ENCODE results near the gene THEM5.

THEM5 gene

DNA sequence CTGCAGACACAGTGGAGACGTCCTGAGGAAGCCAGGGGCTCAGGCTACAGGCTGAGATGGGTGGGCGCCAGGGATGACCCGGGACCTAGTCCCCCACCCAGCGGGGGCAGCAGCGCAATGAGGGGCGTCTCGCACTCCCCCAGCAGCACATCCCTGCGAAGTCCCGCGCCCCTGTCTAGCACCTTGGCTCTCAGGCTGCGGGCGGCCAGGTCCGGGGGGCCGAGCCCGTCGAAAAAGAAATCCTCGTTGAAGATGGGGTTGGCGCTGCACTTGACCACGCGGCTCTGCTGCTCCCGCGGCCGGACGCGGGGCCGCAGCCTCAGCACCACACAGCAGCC is 15.7 kb downstream of the THEM5 start:
- CTCF ChIA-PET, result no interaction called here
- TF ChIP-seq ARNT (IDR thresholded peaks at IDR 0.05) (no peak), NFRKB (IDR thresholded peaks at IDR 0.05) (no peak), HDGF (IDR thresholded peaks at IDR 0.05; ENCODE audit: borderline replicate concordance) (no peak), FOXA1 (IDR thresholded peaks at IDR 0.05) (no peak), FOXM1 (IDR thresholded peaks at IDR 0.05; ENCODE audit: borderline replicate concordance) (no peak), CTBP1 (IDR thresholded peaks at IDR 0.05; ENCODE audit: borderline replicate concordance) (no peak), FOXK2 (IDR thresholded peaks at IDR 0.05) (no peak), L3MBTL2 (conservative IDR thresholded peaks at IDR 0.05) (no peak), SUZ12 (IDR thresholded peaks at IDR 0.05) (no peak), TARDBP (IDR thresholded peaks at IDR 0.05) (no peak), BHLHE40 (IDR thresholded peaks at IDR 0.05; ENCODE audit: borderline replicate concordance) (no peak)
- TF ChIP-seq, protein P1, sequence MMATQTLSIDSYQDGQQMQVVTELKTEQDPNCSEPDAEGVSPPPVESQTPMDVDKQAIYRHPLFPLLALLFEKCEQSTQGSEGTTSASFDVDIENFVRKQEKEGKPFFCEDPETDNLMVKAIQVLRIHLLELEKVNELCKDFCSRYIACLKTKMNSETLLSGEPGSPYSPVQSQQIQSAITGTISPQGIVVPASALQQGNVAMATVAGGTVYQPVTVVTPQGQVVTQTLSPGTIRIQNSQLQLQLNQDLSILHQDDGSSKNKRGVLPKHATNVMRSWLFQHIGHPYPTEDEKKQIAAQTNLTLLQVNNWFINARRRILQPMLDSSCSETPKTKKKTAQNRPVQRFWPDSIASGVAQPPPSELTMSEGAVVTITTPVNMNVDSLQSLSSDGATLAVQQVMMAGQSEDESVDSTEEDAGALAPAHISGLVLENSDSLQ (IDR thresholded peaks at IDR 0.05), result no peak
- DNase-seq (ENCODE audit: extremely low spot score), result no peak
- POLR2A ChIA-PET, result no interaction called here

DNA sequence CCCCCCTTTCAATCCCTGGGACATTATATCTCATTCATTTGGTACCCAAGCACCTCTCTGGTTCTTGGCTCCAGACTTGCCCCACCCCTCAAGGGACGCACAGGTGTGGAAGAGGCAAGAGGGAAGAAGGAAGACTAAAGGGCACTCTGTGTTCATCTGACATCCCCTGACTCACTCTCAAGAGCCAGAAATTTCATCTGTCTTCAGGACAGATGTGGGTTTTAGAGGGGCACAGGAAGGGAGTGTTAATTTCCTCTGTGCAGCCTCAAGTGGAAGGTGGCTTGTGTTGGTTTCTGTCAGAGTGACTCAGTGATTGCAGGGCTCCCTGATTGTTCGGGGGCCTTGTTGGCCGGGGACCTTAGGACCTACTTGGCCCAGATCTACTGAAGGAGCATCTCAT is 16.3 kb downstream of the THEM5 start:
- TF ChIP-seq BHLHE40 (IDR thresholded peaks at IDR 0.05; ENCODE audit: borderline replicate concordance), result no peak
- TF ChIP-seq HDGF (IDR thresholded peaks at IDR 0.05; ENCODE audit: borderline replicate concordance), result no peak
- no peak for TF ChIP-seq NFRKB (IDR thresholded peaks at IDR 0.05)
- no peak for TF ChIP-seq LEF1 (IDR thresholded peaks at IDR 0.05; ENCODE audit: borderline replicate concordance)
- TF ChIP-seq FOXK2 (IDR thresholded peaks at IDR 0.05), result no peak
- no peak for TF ChIP-seq ELF4 (IDR thresholded peaks at IDR 0.05)
- no peak for TF ChIP-seq TARDBP (IDR thresholded peaks at IDR 0.05)
- TF ChIP-seq L3MBTL2 (conservative IDR thresholded peaks at IDR 0.05), result no peak
- no peak for TF ChIP-seq CTBP1 (IDR thresholded peaks at IDR 0.05; ENCODE audit: borderline replicate concordance)
- no peak for TF ChIP-seq SP1 (IDR thresholded peaks at IDR 0.05)
- TF ChIP-seq SUZ12 (IDR thresholded peaks at IDR 0.05), result no peak
- no peak for TF ChIP-seq FOXA1 (IDR thresholded peaks at IDR 0.05)
- no peak for TF ChIP-seq ZNF384 (IDR thresholded peaks at IDR 0.05)
- TF ChIP-seq, protein P1 (IDR thresholded peaks at IDR 0.05), result no peak
- no peak for TF ChIP-seq FOXM1 (IDR thresholded peaks at IDR 0.05; ENCODE audit: borderline replicate concordance)
- TF ChIP-seq ARNT (IDR thresholded peaks at IDR 0.05), result no peak
- DNase-seq (ENCODE audit: extremely low spot score), result no peak
- CTCF ChIA-PET, result interaction anchor here (0.5 to 1.4 kb wide), 15 partner anchors 9 to 540 kb away, joined by 3 to 9 read pairs (median 4); no protein-coding TSS in a partner anchor
- POLR2A ChIA-PET, result interaction anchor here (1.7 kb wide), 1 partner anchor 74 kb away, joined by 16 read pairs; the partner anchor contains the start of gene MRPL9

DNA sequence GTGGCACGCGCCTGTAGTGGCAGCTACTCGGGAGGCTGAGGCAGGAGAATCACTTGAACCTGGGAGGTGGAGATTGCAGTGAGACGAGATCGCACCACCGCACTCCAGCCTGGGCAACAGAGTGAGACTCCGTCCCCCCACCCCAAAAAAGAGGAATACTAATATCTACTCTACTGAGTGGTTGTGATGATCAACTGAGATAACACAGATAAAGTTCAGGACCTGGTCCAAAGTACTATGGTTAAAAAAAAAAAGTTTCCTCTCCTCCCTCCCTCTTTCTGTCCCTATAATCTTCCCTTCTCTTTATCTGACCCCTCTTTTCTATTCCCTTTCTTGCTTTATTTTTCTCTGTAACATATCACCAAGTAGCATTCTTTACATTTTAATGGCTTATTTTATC is 17.9 kb downstream of the THEM5 start:
- TF ChIP-seq ZNF384 (IDR thresholded peaks at IDR 0.05), result no peak
- TF ChIP-seq ELF4 (IDR thresholded peaks at IDR 0.05), result no peak
- no peak for TF ChIP-seq SP1 (IDR thresholded peaks at IDR 0.05)
- no peak for TF ChIP-seq LEF1 (IDR thresholded peaks at IDR 0.05; ENCODE audit: borderline replicate concordance)
- no peak for TF ChIP-seq HDGF (IDR thresholded peaks at IDR 0.05; ENCODE audit: borderline replicate concordance)
- TF ChIP-seq NFRKB (IDR thresholded peaks at IDR 0.05), result no peak
- no peak for TF ChIP-seq CTBP1 (IDR thresholded peaks at IDR 0.05; ENCODE audit: borderline replicate concordance)
- TF ChIP-seq TARDBP (IDR thresholded peaks at IDR 0.05), result no peak
- no peak for TF ChIP-seq ARNT (IDR thresholded peaks at IDR 0.05)
- TF ChIP-seq FOXA1 (IDR thresholded peaks at IDR 0.05), result no peak
- TF ChIP-seq FOXM1 (IDR thresholded peaks at IDR 0.05; ENCODE audit: borderline replicate concordance), result no peak
- TF ChIP-seq BHLHE40 (IDR thresholded peaks at IDR 0.05; ENCODE audit: borderline replicate concordance), result no peak
- TF ChIP-seq, protein P1 (IDR thresholded peaks at IDR 0.05), result no peak
- TF ChIP-seq FOXK2 (IDR thresholded peaks at IDR 0.05), result no peak
- TF ChIP-seq L3MBTL2 (conservative IDR thresholded peaks at IDR 0.05), result no peak
- no peak for TF ChIP-seq SUZ12 (IDR thresholded peaks at IDR 0.05)
- DNase-seq (ENCODE audit: extremely low spot score), result no peak
- POLR2A ChIA-PET, result interaction anchor here (1.7 kb wide), 1 partner anchor 72 kb away, joined by 16 read pairs; the partner anchor contains the start of gene MRPL9
- CTCF ChIA-PET, result interaction anchor here (0.6 to 1.4 kb wide), 6 partner anchors 32 to 300 kb away, joined by 3 to 8 read pairs (median 6); no protein-coding TSS in a partner anchor

DNA sequence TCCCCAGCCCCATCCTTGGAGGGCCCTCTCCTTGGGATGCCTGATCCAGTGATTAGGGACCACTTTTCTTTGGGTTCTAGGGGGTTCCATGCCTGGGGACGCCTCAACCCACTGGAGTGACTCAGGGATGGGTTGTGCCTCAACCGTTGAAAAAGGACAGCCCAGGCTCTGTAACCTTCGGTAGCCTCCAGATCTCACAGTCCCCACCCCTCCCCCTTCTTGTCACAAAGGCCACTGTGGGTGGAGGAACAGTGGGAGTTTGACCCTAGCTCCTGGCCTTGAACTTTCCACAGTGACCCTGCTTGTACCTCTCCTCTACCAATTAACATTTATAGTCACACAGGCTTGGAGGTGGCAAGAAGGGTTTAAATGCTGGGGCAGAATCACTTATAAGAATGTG is 19.3 kb downstream of the THEM5 start:
- ChIA-PET POLR2A (no interaction called here), CTCF (interaction anchor here (0.7 kb wide), 1 partner anchor 141 kb away, joined by 3 read pairs; no protein-coding TSS in a partner anchor)
- DNase-seq (ENCODE audit: extremely low spot score), result no peak
- TF ChIP-seq TARDBP (IDR thresholded peaks at IDR 0.05), result no peak
- TF ChIP-seq ARNT (IDR thresholded peaks at IDR 0.05), result no peak
- no peak for TF ChIP-seq FOXK2 (IDR thresholded peaks at IDR 0.05)
- TF ChIP-seq NFRKB (IDR thresholded peaks at IDR 0.05), result no peak
- no peak for TF ChIP-seq FOXM1 (IDR thresholded peaks at IDR 0.05; ENCODE audit: borderline replicate concordance)
- TF ChIP-seq CTBP1 (IDR thresholded peaks at IDR 0.05; ENCODE audit: borderline replicate concordance), result no peak
- no peak for TF ChIP-seq LEF1 (IDR thresholded peaks at IDR 0.05; ENCODE audit: borderline replicate concordance)
- no peak for TF ChIP-seq ELF4 (IDR thresholded peaks at IDR 0.05)
- TF ChIP-seq L3MBTL2 (conservative IDR thresholded peaks at IDR 0.05), result no peak
- TF ChIP-seq, protein P1 (IDR thresholded peaks at IDR 0.05), result no peak
- TF ChIP-seq ZNF384 (IDR thresholded peaks at IDR 0.05), result no peak
- no peak for TF ChIP-seq HDGF (IDR thresholded peaks at IDR 0.05; ENCODE audit: borderline replicate concordance)
- no peak for TF ChIP-seq SP1 (IDR thresholded peaks at IDR 0.05)

DNA sequence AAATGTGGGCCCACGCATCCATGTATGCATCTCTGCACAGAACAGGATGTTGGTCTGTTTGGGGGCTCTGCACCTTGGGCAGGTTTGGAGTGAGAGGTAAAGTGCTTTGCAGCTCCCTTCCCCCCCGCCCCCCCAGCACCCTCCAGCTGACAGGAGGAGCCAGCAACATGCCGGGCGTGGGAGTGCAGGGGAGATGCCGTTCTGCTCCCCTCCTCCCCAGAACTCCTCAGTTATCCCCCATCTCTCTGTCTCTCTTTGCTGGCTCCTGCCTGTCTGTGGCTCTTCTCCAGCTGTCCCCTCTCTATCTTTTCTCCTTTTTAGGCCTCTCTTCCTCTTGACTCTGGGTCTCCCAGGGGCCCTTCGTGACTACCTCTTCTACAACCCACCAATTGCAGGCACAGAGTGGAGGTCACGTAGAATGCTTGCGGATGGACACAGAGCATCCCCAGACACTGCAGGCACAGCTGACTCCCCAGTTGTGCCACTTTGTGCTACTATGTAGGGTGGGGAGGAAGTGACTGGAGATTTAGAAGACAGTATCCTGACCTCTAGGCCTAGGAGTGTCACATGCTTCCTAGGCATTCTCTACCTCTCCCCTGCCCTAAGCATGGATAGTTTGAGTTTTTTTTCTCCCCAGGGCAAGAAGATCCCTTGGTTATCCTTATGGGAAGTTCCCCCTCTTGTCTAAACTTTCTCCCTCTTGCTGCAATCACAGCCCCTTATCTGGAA is 20.2 kb downstream of the THEM5 start:
- ChIA-PET CTCF (no interaction called here), POLR2A (no interaction called here)
- TF ChIP-seq FOXK2 (IDR thresholded peaks at IDR 0.05) (no peak), NFRKB (IDR thresholded peaks at IDR 0.05) (no peak), ZNF384 (IDR thresholded peaks at IDR 0.05) (no peak), HDGF (IDR thresholded peaks at IDR 0.05; ENCODE audit: borderline replicate concordance) (no peak), FOXA1 (IDR thresholded peaks at IDR 0.05) (no peak), SUZ12 (IDR thresholded peaks at IDR 0.05) (no peak)
- TF ChIP-seq, protein P1 (IDR thresholded peaks at IDR 0.05), result no peak
- no peak for DNase-seq (ENCODE audit: extremely low spot score)
